ENCODE data around the gene COL19A1.

DNA sequence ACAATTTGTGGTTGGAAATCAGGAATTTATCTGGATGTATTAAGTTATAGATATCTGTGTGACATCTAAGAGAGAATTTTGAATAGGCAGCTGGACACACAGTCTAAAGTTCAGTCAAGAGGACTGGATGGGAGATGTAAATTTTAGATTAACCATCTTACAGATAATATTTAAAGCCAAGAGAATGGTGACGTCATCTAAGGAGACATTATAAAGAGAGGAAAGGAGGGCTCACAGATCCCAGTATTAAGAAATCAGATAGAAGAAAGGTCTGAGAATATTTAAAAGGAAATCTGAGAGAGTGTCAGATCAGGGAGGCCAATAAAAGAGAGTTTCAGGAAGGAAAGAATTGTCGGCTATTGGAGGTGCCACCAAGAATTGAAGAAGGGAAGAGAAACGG is 9.4 kb downstream of the COL19A1 start:
- TF ChIP-seq CTCF (IDR thresholded peaks at IDR 0.05; ENCODE audit: insufficient read depth, low read length, poor library complexity, severe bottlenecking) (no peak), EZH2phosphoT487 (conservative IDR thresholded peaks at IDR 0.05; ENCODE audit: low read length) (no peak)

Measured in SU-DHL-6 (cell line).